GM12878 (cell line): ENCODE data around the gene PLEKHG2. TPM values are rescaled to one million over a fixed set of nuclear protein-coding genes. Genes with fewer than 3 reads are reported as not detected.

Source experiments
- ATAC-seq: fragments of 200-7000 bp; cut with Tn5 transposase; 3 replicates; pipeline ENCODE4 v1.9.1; 2020; ENCODE audit warnings: mild to moderate bottlenecking, moderate library complexity
- BruUV-seq: library from RNA; stranded (reverse); fragments of 400-500 nt; replicated peaks from 2 replicates; lab custom pipeline; 2021; lab: Mats Ljungman, UMichigan
- CTCF ChIA-PET: fragments of 300-600 bp; sonication (Branson Sonifier 250); formaldehyde crosslinking; extraction: SDS; loops from one replicate; lab custom pipeline; 2021; ENCODE audit warnings: inconsistent platforms; lab: Yijun Ruan, JAX
- POLR2A ChIA-PET: fragments of 350-600 bp; formaldehyde crosslinking; extraction: SDS; loops from one replicate; lab custom pipeline; 2021; ENCODE audit warnings: inconsistent platforms; lab: Charles Lee
- RAD21 ChIA-PET: fragments of 300-600 bp; sonication (Branson Sonifier 250); formaldehyde crosslinking; loops from one replicate; lab custom pipeline; 2023; ENCODE audit warnings: antibody characterized with exemption; ENCODE audit not compliant: unreplicated experiment; lab: Charles Lee
- SMC1A ChIA-PET: fragments of 300-600 bp; sonication (Branson Sonifier 250); formaldehyde crosslinking; loops from one replicate; lab custom pipeline; 2023; ENCODE audit not compliant: unreplicated experiment, uncharacterized antibody; lab: Charles Lee
- DNase-seq: peaks from one replicate; pipeline ENCODE4 v3.0.0-alpha.2; 2011; ENCODE audit warnings: low read depth, low spot score
- FAIRE-seq: peaks from 3 replicates; lab custom pipeline; 2011; peaks lifted over from hg19 to GRCh38; lab: Jason Lieb, UNC
- H2AFZ ChIP-seq: 2 replicates; pipeline ENCODE4 v1.6.0; 2011; ENCODE audit warnings: low read depth, low read length, control low read depth; ENCODE audit not compliant: control insufficient read depth
- H3K27ac ChIP-seq: 2 replicates; pipeline ENCODE4 v1.5.1; 2011; ENCODE audit warnings: control low read depth; ENCODE audit not compliant: control insufficient read depth, insufficient read depth
- H3K27me3 ChIP-seq, 2 experiments: replicated peaks in 1 of 2; 2 replicates each; pipeline versions ENCODE4 v1.6.0 to v1.6.1; 2011; ENCODE audit warnings: low read length in 1 of 2; ENCODE audit not compliant: control insufficient read depth in 2 of 2, insufficient read depth in 2 of 2
- H3K36me3 ChIP-seq, 2 experiments: 2 replicates each; pipeline ENCODE4 v1.5.1; 2011; ENCODE audit warnings: low read length in 1 of 2; ENCODE audit not compliant: control insufficient read depth in 2 of 2, insufficient read depth in 2 of 2
- H3K4me1 ChIP-seq: 2 replicates; pipeline ENCODE4 v1.6.1; 2011; ENCODE audit warnings: mild to moderate bottlenecking, low read length, moderate library complexity, mixed read lengths; ENCODE audit not compliant: control insufficient read depth, insufficient read depth
- H3K4me2 ChIP-seq: 2 replicates; pipeline ENCODE4 v1.6.0; 2011; ENCODE audit warnings: control low read depth; ENCODE audit not compliant: control insufficient read depth, insufficient read depth
- H3K4me3 ChIP-seq: fragments of 200-600 bp; sonication (generic); 2 replicates; pipeline ENCODE4 v1.5.1; 2016
- H3K79me2 ChIP-seq: 2 replicates; pipeline ENCODE4 v1.6.0; 2011; ENCODE audit warnings: low read length; ENCODE audit not compliant: control insufficient read depth, insufficient read depth
- H3K9ac ChIP-seq: 2 replicates; pipeline ENCODE4 v1.8.0; 2011; ENCODE audit warnings: low read length, control low read depth, mixed read lengths; ENCODE audit not compliant: control insufficient read depth, insufficient read depth
- H3K9me3 ChIP-seq: replicated peaks from 3 replicates; pipeline ENCODE4 v1.5.1; 2011; ENCODE audit warnings: mild to moderate bottlenecking, low read length; ENCODE audit not compliant: control insufficient read depth, insufficient read depth
- H4K20me1 ChIP-seq: 2 replicates; pipeline ENCODE4 v1.6.0; 2011; ENCODE audit not compliant: control insufficient read depth, insufficient read depth
- EED ChIP-seq: sonication (generic); IDR thresholded peaks from 2 replicates; pipeline ENCODE4 v1.6.1; 2016; ENCODE audit warnings: antibody characterized with exemption, low read depth
- FOXK2 ChIP-seq: fragments of 450-650 bp; IDR thresholded peaks from 2 replicates; pipeline ENCODE4 v1.6.1; 2017; ENCODE audit warnings: mild to moderate bottlenecking, moderate library complexity
- LARP7 ChIP-seq: fragments of 450-650 bp; IDR thresholded peaks from 2 replicates; pipeline ENCODE4 v1.6.1; 2017; ENCODE audit warnings: mild to moderate bottlenecking
- MAX ChIP-seq: IDR thresholded peaks from 2 replicates; pipeline ENCODE4 v1.6.1; 2012; ENCODE audit warnings: low read depth, low read length, improper control_type of control experiment
- MEF2B ChIP-seq: fragments of 450-650 bp; IDR thresholded peaks from 2 replicates; pipeline ENCODE4 v1.6.1; 2018; ENCODE audit warnings: mild to moderate bottlenecking, moderate library complexity; ENCODE audit not compliant: partially characterized antibody, poor library complexity, severe bottlenecking
- MTA2 ChIP-seq: fragments of 450-650 bp; IDR thresholded peaks from 2 replicates; pipeline ENCODE4 v1.6.1; 2016; ENCODE audit warnings: low read depth, mild to moderate bottlenecking, moderate library complexity
- NFIC ChIP-seq: IDR thresholded peaks from 2 replicates; pipeline ENCODE4 v1.6.1; 2012; ENCODE audit warnings: low read depth, mild to moderate bottlenecking, inconsistent platforms, low read length, moderate library complexity
- POLR2A ChIP-seq: IDR thresholded peaks from 2 replicates; pipeline ENCODE4 v1.6.1; 2011; ENCODE audit warnings: low read depth, mild to moderate bottlenecking, low read length
- SIX5 ChIP-seq: IDR thresholded peaks from 2 replicates; pipeline ENCODE4 v1.6.1; 2011; ENCODE audit warnings: mild to moderate bottlenecking, low read depth, low read length, moderate library complexity; ENCODE audit not compliant: severe bottlenecking
- SREBF1 ChIP-seq: IDR thresholded peaks from 2 replicates; pipeline ENCODE4 v1.6.1; 2012; ENCODE audit warnings: mild to moderate bottlenecking, low read length
- TARDBP ChIP-seq: IDR thresholded peaks from 2 replicates; pipeline ENCODE4 v1.6.1; 2016; ENCODE audit warnings: borderline replicate concordance
- TBL1XR1 ChIP-seq: IDR thresholded peaks from 2 replicates; pipeline ENCODE4 v1.6.1; 2012; ENCODE audit warnings: low read depth, low read length, improper control_type of control experiment
- WGBS: methylation state at CpG from one replicate; pipeline ENCODE4 v1.1.6; 2016; ENCODE audit warnings: low lambda C conversion rate; ENCODE audit not compliant: insufficient replicate concordance, insufficient coverage; ENCODE audit errors: missing lambda C conversion rate; 5-methylcytosine and 5-hydroxymethylcytosine counted together
- in situ Hi-C: fragments of 300-500 bp; cut with MboI; formaldehyde crosslinking; loops from 9 replicates; pipeline ENCODE4 v1.14.3; 2018; ENCODE audit warnings: mixed read lengths
- intact Hi-C: fragments of 100-400 bp; cut with micrococcal nuclease; formaldehyde crosslinking; loops from one replicate; pipeline ENCODE4 v1.14.2; 2022; ENCODE audit not compliant: unreplicated experiment
- polyA plus RNA-seq, 11 experiments: library from polyadenylated mRNA; depleted of rRNA in 4 of 11; unstranded in 6 of 11; stranded (reverse) in 5 of 11; fragments of >200 nt; fragmentation: Nextera tagmentation in 4 of 11; fragmentation: Illumina TruSeq in 1 of 11; extraction: Ambion mirVana in 4 of 11; extraction: Trizol in 1 of 11; gene quantifications; 1 replicate in 1 of 11; 2 replicates in 10 of 11; pipeline versions ENCODE4 v1.2.1 to v1.2.3, GENCODE V29; 2011 to 2016; ENCODE audit warnings: inconsistent platforms in 2 of 11, missing spikeins in 2 of 11, low read depth in 1 of 11
- total RNA-seq, 4 experiments: library from RNA; depleted of rRNA in 3 of 4; stranded (reverse); fragments of >200 nt in 3 of 4; fragmentation: Illumina TruSeq in 1 of 4; extraction: Trizol in 1 of 4; gene quantifications; 2 replicates each; pipeline versions ENCODE4 v1.2.1 to v1.2.3, GENCODE V29; 2013 to 2021
- TF ChIP-seq, protein P1 (sequence below): fragments of 450-650 bp; IDR thresholded peaks from 2 replicates; pipeline ENCODE4 v1.6.1; 2017; ENCODE audit warnings: borderline replicate concordance
- TF ChIP-seq, protein P2 (sequence below): fragments of 450-650 bp; IDR thresholded peaks from 2 replicates; pipeline ENCODE4 v1.6.1; 2017; ENCODE audit warnings: low read depth, mild to moderate bottlenecking, moderate library complexity

Gene PLEKHG2
- total and polyA plus RNA-seq, 10 of the 15 experiments (the other 5 are each of a cell fraction or from before 2014, with no cell fraction given): 3.0 to 62.5 (median 17.2) TPM

GRCh38 chr19:39385629-39386411, 26.6 kb upstream of the PLEKHG2 start:
- in situ Hi-C loops (no loop called here), intact Hi-C loops (no loop called here)
- WGBS: 86% methylated on average over 20 of the region's 20 CpGs
- Histone ChIP-seq H3K4me3 (no peak overlapping the region), H3K27me3 (no peaks in the 10 kb centered on the region), H2AFZ (no peak overlapping the region), H3K4me2 (no peak overlapping the region), H3K9me3 (no peaks in the 10 kb centered on the region), H3K4me1 (peaks cover 7% of the 10 kb centered on the region), H3K9ac (no peak overlapping the region), H3K27ac (no peak overlapping the region), H3K36me3 (peaks cover 5 to 21% of the 10 kb centered on the region in 2 experiments), H3K79me2 (peaks cover 13% of the 10 kb centered on the region), H4K20me1 (no peaks in the 10 kb centered on the region)
- ATAC-seq (no peak), DNase-seq (no peak), FAIRE-seq (no peak)
- POLR2A ChIA-PET: no interaction called here
- CTCF ChIA-PET: no interaction called here
- SMC1A ChIA-PET: interaction anchor here (0.8 kb wide), 1 partner anchor 148 kb away, joined by 3 read pairs; no protein-coding TSS in a partner anchor
- BruUV-seq: no TSS peak
- TF ChIP-seq POLR2A: peak; percentile 36; the same call in 1 of the 2 replicates
- no peak for TF ChIP-seq MAX
- TF ChIP-seq MEF2B: no peak
- TF ChIP-seq TARDBP: no peak
- RAD21 ChIA-PET: no interaction called here

- RAD21 ChIA-PET: no interaction called here
- FAIRE-seq: no peak
- intact Hi-C loops (no loop called here), in situ Hi-C loops (no loop called here)
- H3K4me2 ChIP-seq: no peak overlapping the region
- H2AFZ ChIP-seq: no peak overlapping the region
- CTCF ChIA-PET: no interaction called here
- POLR2A ChIA-PET: no interaction called here
- no TSS peak for BruUV-seq
- H3K4me3 ChIP-seq: no peak overlapping the region
- no peak overlapping the region for H3K9ac ChIP-seq
- ATAC-seq: no peak
- no peaks in the 10 kb centered on the region for H3K27me3 ChIP-seq
- no peak overlapping the region for H3K27ac ChIP-seq
- peaks cover 5 to 21% of the 10 kb centered on the region in 2 experiments for H3K36me3 ChIP-seq
- DNase-seq: no peak
- no peaks in the 10 kb centered on the region for H4K20me1 ChIP-seq
- SMC1A ChIA-PET: interaction anchor here (0.8 kb wide), 1 partner anchor 147 kb away, joined by 3 read pairs; no protein-coding TSS in a partner anchor
- H3K79me2 ChIP-seq: peaks cover 16% of the 10 kb centered on the region
- no peaks in the 10 kb centered on the region for H3K9me3 ChIP-seq
- peaks cover 7% of the 10 kb centered on the region for H3K4me1 ChIP-seq
- WGBS: 97% methylated on average over 7 of the region's 7 CpGs
- no peak for TF ChIP-seq EED
- no peak for TF ChIP-seq MAX
- TF ChIP-seq, protein P1, sequence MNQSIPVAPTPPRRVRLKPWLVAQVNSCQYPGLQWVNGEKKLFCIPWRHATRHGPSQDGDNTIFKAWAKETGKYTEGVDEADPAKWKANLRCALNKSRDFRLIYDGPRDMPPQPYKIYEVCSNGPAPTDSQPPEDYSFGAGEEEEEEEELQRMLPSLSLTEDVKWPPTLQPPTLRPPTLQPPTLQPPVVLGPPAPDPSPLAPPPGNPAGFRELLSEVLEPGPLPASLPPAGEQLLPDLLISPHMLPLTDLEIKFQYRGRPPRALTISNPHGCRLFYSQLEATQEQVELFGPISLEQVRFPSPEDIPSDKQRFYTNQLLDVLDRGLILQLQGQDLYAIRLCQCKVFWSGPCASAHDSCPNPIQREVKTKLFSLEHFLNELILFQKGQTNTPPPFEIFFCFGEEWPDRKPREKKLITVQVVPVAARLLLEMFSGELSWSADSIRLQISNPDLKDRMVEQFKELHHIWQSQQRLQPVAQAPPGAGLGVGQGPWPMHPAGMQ: no peak
- no peak for TF ChIP-seq FOXK2
- TF ChIP-seq SREBF1: no peak
- TF ChIP-seq TBL1XR1: no peak
- TF ChIP-seq SIX5: no peak
- no peak for TF ChIP-seq MTA2
- TF ChIP-seq LARP7: no peak
- TF ChIP-seq NFIC: no peak
- TF ChIP-seq, protein P2, sequence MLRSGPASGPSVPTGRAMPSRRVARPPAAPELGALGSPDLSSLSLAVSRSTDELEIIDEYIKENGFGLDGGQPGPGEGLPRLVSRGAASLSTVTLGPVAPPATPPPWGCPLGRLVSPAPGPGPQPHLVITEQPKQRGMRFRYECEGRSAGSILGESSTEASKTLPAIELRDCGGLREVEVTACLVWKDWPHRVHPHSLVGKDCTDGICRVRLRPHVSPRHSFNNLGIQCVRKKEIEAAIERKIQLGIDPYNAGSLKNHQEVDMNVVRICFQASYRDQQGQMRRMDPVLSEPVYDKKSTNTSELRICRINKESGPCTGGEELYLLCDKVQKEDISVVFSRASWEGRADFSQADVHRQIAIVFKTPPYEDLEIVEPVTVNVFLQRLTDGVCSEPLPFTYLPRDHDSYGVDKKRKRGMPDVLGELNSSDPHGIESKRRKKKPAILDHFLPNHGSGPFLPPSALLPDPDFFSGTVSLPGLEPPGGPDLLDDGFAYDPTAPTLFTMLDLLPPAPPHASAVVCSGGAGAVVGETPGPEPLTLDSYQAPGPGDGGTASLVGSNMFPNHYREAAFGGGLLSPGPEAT: no peak
- no peak for TF ChIP-seq TARDBP
Observed at GRCh38 chr19:39386557-39386956, 25.9 kb upstream of the PLEKHG2 start.
